GM23338 (cell line): ENCODE results near the gene C1orf21. TPM values are rescaled to one million over a fixed set of nuclear protein-coding genes. Genes with fewer than 3 reads are reported as not detected.
A peak's percentile ranks its signal among the peaks of the same experiment; 100 is the strongest.

ENCODE experiments used
- ATAC-seq: fragments of 200-7000 bp; cut with Tn5 transposase; 3 replicates; pipeline ENCODE4 v1.9.1; 2020
- DNase-seq: peaks from one replicate; pipeline ENCODE4 v3.0.0-alpha.2; 2015; ENCODE audit warnings: low spot score
- H2AFZ ChIP-seq: fragments of 200-600 bp; sonication (generic); 2 replicates; pipeline ENCODE4 v1.8.0; 2016; ENCODE audit warnings: antibody characterized with exemption, mild to moderate bottlenecking, moderate library complexity
- H3F3A ChIP-seq: fragments of 200-600 bp; sonication (generic); replicated peaks from 2 replicates; pipeline ENCODE4 v1.8.0; 2017; ENCODE audit warnings: antibody characterized with exemption, mixed run types, low read depth
- H3K27ac ChIP-seq: fragments of 200-600 bp; sonication (generic); 2 replicates; pipeline ENCODE4 v1.6.1; 2016; ENCODE audit warnings: low read depth
- H3K27me3 ChIP-seq: fragments of 200-600 bp; sonication (generic); 2 replicates; pipeline ENCODE4 v1.8.0; 2016; ENCODE audit warnings: mild to moderate bottlenecking, mixed run types, moderate library complexity; ENCODE audit not compliant: insufficient read depth
- H3K36me3 ChIP-seq: fragments of 200-600 bp; sonication (generic); 2 replicates; pipeline ENCODE4 v1.8.0; 2016; ENCODE audit warnings: mild to moderate bottlenecking; ENCODE audit not compliant: insufficient read depth
- H3K4me1 ChIP-seq: fragments of 200-600 bp; sonication (generic); 2 replicates; pipeline ENCODE4 v1.8.0; 2016; ENCODE audit warnings: mild to moderate bottlenecking, moderate library complexity; ENCODE audit not compliant: insufficient read depth
- H3K4me2 ChIP-seq: fragments of 200-600 bp; sonication (generic); 2 replicates; pipeline ENCODE4 v1.7.1; 2017; ENCODE audit warnings: mixed run types
- H3K4me3 ChIP-seq: fragments of 200-600 bp; sonication (generic); 2 replicates; pipeline ENCODE4 v1.6.1; 2016; ENCODE audit warnings: mixed run types
- H3K79me2 ChIP-seq: fragments of 200-600 bp; sonication (generic); replicated peaks from 2 replicates; pipeline ENCODE4 v1.8.0; 2017; ENCODE audit warnings: mild to moderate bottlenecking; ENCODE audit not compliant: insufficient read depth
- H3K9me2 ChIP-seq: fragments of 200-600 bp; sonication (generic); 2 replicates; pipeline ENCODE4 v1.8.0; 2017; ENCODE audit not compliant: insufficient read depth
- H4K20me1 ChIP-seq: fragments of 200-600 bp; sonication (generic); replicated peaks from 2 replicates; pipeline ENCODE4 v1.8.0; 2017; ENCODE audit warnings: mild to moderate bottlenecking; ENCODE audit not compliant: insufficient read depth
- H3K27ac Mint-ChIP-seq: 2 replicates; pipeline ENCODE4 v1.8.0; 2020; ENCODE audit warnings: inconsistent platforms, mild to moderate bottlenecking, moderate library complexity, mixed read lengths
- H3K27me3 Mint-ChIP-seq: 3 replicates; pipeline ENCODE4 v1.8.0; 2022; ENCODE audit warnings: low read depth, mild to moderate bottlenecking, moderate library complexity, mixed read lengths, inconsistent platforms; ENCODE audit not compliant: insufficient read depth, poor library complexity
- H3K36me3 Mint-ChIP-seq: 3 replicates; pipeline ENCODE4 v1.8.0; 2021; ENCODE audit warnings: low read depth, mild to moderate bottlenecking, inconsistent platforms, moderate library complexity, mixed read lengths
- H3K4me1 Mint-ChIP-seq: 3 replicates; pipeline ENCODE4 v1.8.0; 2020; ENCODE audit warnings: mild to moderate bottlenecking, inconsistent platforms, mixed read lengths
- H3K4me3 Mint-ChIP-seq: 3 replicates; pipeline ENCODE4 v1.8.0; 2021; ENCODE audit warnings: moderate library complexity, mild to moderate bottlenecking, inconsistent platforms, mixed read lengths
- H3K9me3 Mint-ChIP-seq: 3 replicates; pipeline ENCODE4 v1.8.0; 2020; ENCODE audit warnings: moderate library complexity, mild to moderate bottlenecking, inconsistent platforms, mixed read lengths
- CREB1 ChIP-seq: fragments of 250-450 bp; sonication (Bioruptor Pico); IDR thresholded peaks from 2 replicates; pipeline ENCODE4 v1.5.0; 2020; ENCODE audit warnings: low read depth, mild to moderate bottlenecking, moderate library complexity
- EZH2 ChIP-seq: fragments of 200-600 bp; sonication (generic); IDR thresholded peaks from one replicate; pipeline ENCODE4 v1.8.0; 2017; ENCODE audit warnings: antibody characterized with exemption, mild to moderate bottlenecking, low read depth; ENCODE audit not compliant: unreplicated experiment
- EZH2phosphoT487 ChIP-seq: fragments of 200-600 bp; sonication (generic); IDR thresholded peaks from one replicate; pipeline ENCODE4 v1.8.1; 2018; ENCODE audit warnings: antibody characterized with exemption; ENCODE audit not compliant: unreplicated experiment
- JUNB ChIP-seq: IDR thresholded peaks from one replicate; pipeline ENCODE4 v1.6.1; 2016; ENCODE audit warnings: antibody characterized with exemption; ENCODE audit not compliant: unreplicated experiment
- POLR2AphosphoS5 ChIP-seq: IDR thresholded peaks from 2 replicates; pipeline ENCODE4 v1.6.1; 2016; ENCODE audit warnings: antibody characterized with exemption, low read depth
- REST ChIP-seq: IDR thresholded peaks from one replicate; pipeline ENCODE4 v1.6.1; 2018; ENCODE audit warnings: antibody characterized with exemption; ENCODE audit not compliant: unreplicated experiment
- STAT1 ChIP-seq: IDR thresholded peaks from one replicate; pipeline ENCODE4 v1.6.1; 2016; ENCODE audit warnings: antibody characterized with exemption; ENCODE audit not compliant: unreplicated experiment
- ZNF114 ChIP-seq: fragments of 250-450 bp; sonication (Bioruptor Pico); IDR thresholded peaks from 2 replicates; pipeline ENCODE4 v1.5.0; 2020; ENCODE audit warnings: mild to moderate bottlenecking, moderate library complexity
- ZNF331 ChIP-seq: fragments of 250-450 bp; sonication (Bioruptor Pico); IDR thresholded peaks from 2 replicates; pipeline ENCODE4 v1.5.0; 2020; ENCODE audit warnings: low read depth, mild to moderate bottlenecking, moderate library complexity
- ZNF462 ChIP-seq: fragments of 250-450 bp; sonication (Bioruptor Pico); IDR thresholded peaks from 2 replicates; pipeline ENCODE4 v1.5.0; 2020; ENCODE audit warnings: mild to moderate bottlenecking, moderate library complexity
- polyA plus RNA-seq: library from polyadenylated mRNA; unstranded; fragments of >200 nt; fragmentation: Nextera tagmentation; extraction: Ambion mirVana; gene quantifications from 2 replicates; pipeline ENCODE4 v1.2.1, GENCODE V29; 2016
- total RNA-seq: library from RNA; depleted of rRNA; stranded (reverse); fragments of >200 nt; shearing (Covaris generic); gene quantifications from 2 replicates; pipeline ENCODE4 v1.2.3, GENCODE V29; 2014
- TF ChIP-seq, protein P1 (sequence below), 2 experiments: fragments of 200-600 bp in 1 of 2; sonication (generic) in 1 of 2; conservative IDR thresholded peaks; 2 replicates each; pipeline versions ENCODE4 v1.5.1 to v1.6.1; 2016 to 2017; ENCODE audit warnings: antibody characterized with exemption in 2 of 2, low read depth in 2 of 2, mild to moderate bottlenecking in 2 of 2, moderate library complexity in 1 of 2

C1orf21 gene
- total and polyA plus RNA-seq, 2 experiments from 2014 or later: 28.0 to 40.4 TPM

- Mint-ChIP-seq H3K4me3 (no peak overlapping the region), H3K36me3 (no peaks in the 10 kb centered on the region; the same call in 2 of the 3 replicates), H3K9me3 (no peaks in the 10 kb centered on the region; the same call in 2 of the 3 replicates), H3K27ac (no peak overlapping the region), H3K4me1 (peaks cover 55% of the 10 kb centered on the region), H3K27me3 (peaks cover 7% of the 10 kb centered on the region)
- no peak overlapping the region for H2AFZ ChIP-seq
- peaks cover 70% of the 10 kb centered on the region for H3K79me2 ChIP-seq
- ATAC-seq (no peak), DNase-seq (no peak)
- H3K4me3 ChIP-seq: peak overlapping the region; percentile 94
- H3K4me1 ChIP-seq: peaks cover 60% of the 10 kb centered on the region
- peaks cover 9% of the 10 kb centered on the region; the same call in 1 of the 2 replicates for H3K27me3 ChIP-seq
- H3K36me3 ChIP-seq: no peaks in the 10 kb centered on the region
- H3F3A ChIP-seq: no peaks in the 10 kb centered on the region
- no peaks in the 10 kb centered on the region for H3K9me2 ChIP-seq
- H3K4me2 ChIP-seq: peak overlapping the region; percentile 94
- peaks cover 29% of the 10 kb centered on the region for H4K20me1 ChIP-seq
- no peak overlapping the region for H3K27ac ChIP-seq
- TF ChIP-seq ZNF114 (CRISPR knock-in tag) (no peak), POLR2AphosphoS5 (no peak), STAT1 (no peak), EZH2 (no peak), CREB1 (no peak), REST (no peak), JUNB (no peak), ZNF331 (CRISPR knock-in tag) (no peak)
- TF ChIP-seq, protein P1, sequence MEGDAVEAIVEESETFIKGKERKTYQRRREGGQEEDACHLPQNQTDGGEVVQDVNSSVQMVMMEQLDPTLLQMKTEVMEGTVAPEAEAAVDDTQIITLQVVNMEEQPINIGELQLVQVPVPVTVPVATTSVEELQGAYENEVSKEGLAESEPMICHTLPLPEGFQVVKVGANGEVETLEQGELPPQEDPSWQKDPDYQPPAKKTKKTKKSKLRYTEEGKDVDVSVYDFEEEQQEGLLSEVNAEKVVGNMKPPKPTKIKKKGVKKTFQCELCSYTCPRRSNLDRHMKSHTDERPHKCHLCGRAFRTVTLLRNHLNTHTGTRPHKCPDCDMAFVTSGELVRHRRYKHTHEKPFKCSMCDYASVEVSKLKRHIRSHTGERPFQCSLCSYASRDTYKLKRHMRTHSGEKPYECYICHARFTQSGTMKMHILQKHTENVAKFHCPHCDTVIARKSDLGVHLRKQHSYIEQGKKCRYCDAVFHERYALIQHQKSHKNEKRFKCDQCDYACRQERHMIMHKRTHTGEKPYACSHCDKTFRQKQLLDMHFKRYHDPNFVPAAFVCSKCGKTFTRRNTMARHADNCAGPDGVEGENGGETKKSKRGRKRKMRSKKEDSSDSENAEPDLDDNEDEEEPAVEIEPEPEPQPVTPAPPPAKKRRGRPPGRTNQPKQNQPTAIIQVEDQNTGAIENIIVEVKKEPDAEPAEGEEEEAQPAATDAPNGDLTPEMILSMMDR (conservative IDR thresholded peaks at IDR 0.05; ENCODE audit: low read depth in 2 of 2): no peak
Measured at GRCh38 chr1:184389446-184389845, 2.6 kb downstream of the C1orf21 start.

- Histone ChIP-seq H2AFZ (no peak overlapping the region), H3K36me3 (no peaks in the 10 kb centered on the region), H3K4me1 (peaks cover 50% of the 10 kb centered on the region), H3K4me2 (no peak overlapping the region), H3K4me3 (no peak overlapping the region), H3F3A (no peaks in the 10 kb centered on the region), H3K27me3 (peaks cover 9% of the 10 kb centered on the region; the same call in 1 of the 2 replicates), H3K79me2 (peaks cover 84% of the 10 kb centered on the region), H3K9me2 (no peaks in the 10 kb centered on the region), H4K20me1 (peaks cover 29% of the 10 kb centered on the region), H3K27ac (no peak overlapping the region)
- H3K4me3 Mint-ChIP-seq: no peak overlapping the region
- H3K9me3 Mint-ChIP-seq: no peaks in the 10 kb centered on the region; the same call in 2 of the 3 replicates
- H3K4me1 Mint-ChIP-seq: peaks cover 43% of the 10 kb centered on the region
- ATAC-seq (no peak), DNase-seq (no peak)
- H3K27ac Mint-ChIP-seq: no peak overlapping the region
- H3K27me3 Mint-ChIP-seq: peaks cover 6% of the 10 kb centered on the region
- H3K36me3 Mint-ChIP-seq: no peaks in the 10 kb centered on the region; the same call in 2 of the 3 replicates
- no peak for TF ChIP-seq CREB1
- TF ChIP-seq JUNB: no peak
- TF ChIP-seq POLR2AphosphoS5: no peak
- TF ChIP-seq ZNF462 (CRISPR knock-in tag): no peak
- no peak for TF ChIP-seq EZH2phosphoT487
- TF ChIP-seq ZNF114 (CRISPR knock-in tag): no peak
Measured at GRCh38 chr1:184390889-184391288, 4.1 kb downstream of the C1orf21 start.
